Naive thymus-derived CD8-positive, alpha-beta T cell (primary cell): ENCODE data around the gene PAX2. TPM values are rescaled to one million over a fixed set of nuclear protein-coding genes. Genes with fewer than 3 reads are reported as not detected.

Experiments used
- ATAC-seq, 2 donors: fragments of 150-1000 bp; cut with Tn5 transposase in 1 of 2; sonication (Bioruptor Pico), chemical (Tn5 transposase) in 1 of 2; 1 replicate in 1 of 2; 2 replicates in 1 of 2; pipeline ENCODE4 v1.10.0; 2021; ENCODE audit warnings: mild to moderate bottlenecking in 2 of 2, moderate library complexity in 2 of 2
- POLR2A ChIA-PET: fragments of 350-600 bp; sonication (Branson Sonifier 250); formaldehyde crosslinking; loops from one replicate; lab custom pipeline; 2021; ENCODE audit warnings: antibody characterized with exemption; lab: Charles Lee
- DNase-seq, 10 donors: peaks; one replicate each; pipeline versions ENCODE4 v3.0.0 to v3.0.0-alpha.2; 2020 to 2022
- H3K27ac Mint-ChIP-seq, 10 donors: one replicate each; pipeline ENCODE4 v1.8.0; 2020 to 2022; ENCODE audit warnings: mild to moderate bottlenecking in 10 of 10, mixed read lengths in 10 of 10, moderate library complexity in 4 of 10, inconsistent platforms in 1 of 10
- H3K27me3 Mint-ChIP-seq, 5 donors: one replicate each; pipeline ENCODE4 v1.8.0; 2021 to 2022; ENCODE audit warnings: mixed read lengths in 5 of 5
- H3K36me3 Mint-ChIP-seq, 3 donors: one replicate each; pipeline ENCODE4 v1.8.0; 2020 to 2022; ENCODE audit warnings: mixed read lengths in 3 of 3, mild to moderate bottlenecking in 2 of 3, inconsistent platforms in 1 of 3
- H3K4me1 Mint-ChIP-seq, 4 donors: one replicate each; pipeline ENCODE4 v1.8.0; 2021 to 2022; ENCODE audit warnings: mixed read lengths in 4 of 4
- H3K4me3 Mint-ChIP-seq, 10 donors: one replicate each; pipeline ENCODE4 v1.8.0; 2020 to 2022; ENCODE audit warnings: mild to moderate bottlenecking in 10 of 10, mixed read lengths in 10 of 10, moderate library complexity in 6 of 10, inconsistent platforms in 1 of 10
- H3K9me3 Mint-ChIP-seq, 9 donors: one replicate each; pipeline ENCODE4 v1.8.0; 2020 to 2022; ENCODE audit warnings: mixed read lengths in 9 of 9, mild to moderate bottlenecking in 3 of 9, inconsistent platforms in 1 of 9, moderate library complexity in 1 of 9
- polyA plus RNA-seq, 3 donors: library from polyadenylated mRNA; unstranded; fragments of 300-500 nt; fragmentation: Illumina TruSeq; gene quantifications; one replicate each; pipeline ENCODE4 v1.2.3, GENCODE V29; 2021
- total RNA-seq, 8 experiments: library from RNA in 2 of 8; stranded (reverse) in 2 of 8; gene quantifications; one replicate each; pipeline ENCODE4 v1.2.3 and lab custom pipeline; 2021 to 2026

The PAX2 gene
- total and polyA plus RNA-seq, 5 experiments from 2014 or later: not detected

- POLR2A ChIA-PET: no interaction called here
- Mint-ChIP-seq H3K9me3 (no peaks in the 10 kb centered on the region), H3K4me3 (no peak overlapping the region), H3K27ac (no peak overlapping the region), H3K36me3 (no peaks in the 10 kb centered on the region), H3K27me3 (peaks cover 17 to 92% (median 68%) of the 10 kb centered on the region in 5 donors), H3K4me1 (peaks cover 0 to 2% (median 0%) of the 10 kb centered on the region in 4 donors)
- ATAC-seq (no peak), DNase-seq (no peak)
Observed at GRCh38 chr10:100810091-100810834, 64.9 kb downstream of the PAX2 start.

GRCh38 chr10:100810835-100811116 is 65.4 kb downstream of the PAX2 start:
- Mint-ChIP-seq H3K27me3 (peaks cover 17 to 87% (median 68%) of the 10 kb centered on the region in 5 donors), H3K36me3 (no peaks in the 10 kb centered on the region), H3K27ac (peak overlapping the region in 1 of 10 donors; percentile 3), H3K4me3 (no peak overlapping the region), H3K9me3 (no peaks in the 10 kb centered on the region), H3K4me1 (peaks cover 0 to 2% (median 0%) of the 10 kb centered on the region in 4 donors)
- DNase-seq: no peak
- no peak for ATAC-seq
- POLR2A ChIA-PET: no interaction called here

DNA sequence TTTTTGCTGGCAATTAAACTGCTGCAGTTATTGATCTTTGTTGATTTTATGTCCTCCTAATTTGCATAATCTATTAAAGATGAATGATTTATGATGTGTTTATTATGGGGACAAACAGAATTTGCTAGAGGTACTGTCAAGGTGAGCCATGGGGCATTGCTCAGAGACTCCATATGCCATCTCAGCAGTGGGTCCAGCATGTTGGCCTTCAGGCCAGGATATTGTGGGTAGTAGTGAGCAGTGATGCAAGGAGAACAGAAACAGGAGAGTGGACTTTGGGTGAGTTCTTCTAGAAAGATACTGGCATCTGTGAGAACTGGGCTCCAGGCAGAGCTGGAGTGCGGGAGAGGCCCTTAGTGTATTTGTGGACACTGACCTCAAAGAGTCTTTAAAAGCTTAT is 65.9 kb downstream of the PAX2 start:
- no peak overlapping the region for H3K4me3 Mint-ChIP-seq
- peaks cover 0 to 2% (median 0%) of the 10 kb centered on the region in 4 donors for H3K4me1 Mint-ChIP-seq
- no peaks in the 10 kb centered on the region for H3K36me3 Mint-ChIP-seq
- H3K27me3 Mint-ChIP-seq: peaks cover 17 to 84% (median 63%) of the 10 kb centered on the region in 5 donors
- no peak for ATAC-seq
- no peak for DNase-seq
- H3K27ac Mint-ChIP-seq: no peak overlapping the region
- H3K9me3 Mint-ChIP-seq: no peaks in the 10 kb centered on the region
- POLR2A ChIA-PET: no interaction called here

GRCh38 chr10:100811752-100812750 is 66.7 kb downstream of the PAX2 start:
- no peak for DNase-seq
- H3K27me3 Mint-ChIP-seq: peaks cover 16 to 83% (median 56%) of the 10 kb centered on the region in 5 donors
- peaks cover 0 to 2% (median 0%) of the 10 kb centered on the region in 4 donors for H3K4me1 Mint-ChIP-seq
- H3K4me3 Mint-ChIP-seq: no peak overlapping the region
- H3K27ac Mint-ChIP-seq: peak overlapping the region in 1 of 10 donors; percentile 61
- ATAC-seq: no peak
- H3K9me3 Mint-ChIP-seq: no peaks in the 10 kb centered on the region
- POLR2A ChIA-PET: no interaction called here
- no peaks in the 10 kb centered on the region for H3K36me3 Mint-ChIP-seq

- Mint-ChIP-seq H3K4me1 (no peaks in the 10 kb centered on the region), H3K27me3 (peaks cover 7 to 81% (median 51%) of the 10 kb centered on the region in 5 donors)
- POLR2A ChIA-PET: no interaction called here
Observed at GRCh38 chr10:100812978-100813377, 67.6 kb downstream of the PAX2 start.

DNA sequence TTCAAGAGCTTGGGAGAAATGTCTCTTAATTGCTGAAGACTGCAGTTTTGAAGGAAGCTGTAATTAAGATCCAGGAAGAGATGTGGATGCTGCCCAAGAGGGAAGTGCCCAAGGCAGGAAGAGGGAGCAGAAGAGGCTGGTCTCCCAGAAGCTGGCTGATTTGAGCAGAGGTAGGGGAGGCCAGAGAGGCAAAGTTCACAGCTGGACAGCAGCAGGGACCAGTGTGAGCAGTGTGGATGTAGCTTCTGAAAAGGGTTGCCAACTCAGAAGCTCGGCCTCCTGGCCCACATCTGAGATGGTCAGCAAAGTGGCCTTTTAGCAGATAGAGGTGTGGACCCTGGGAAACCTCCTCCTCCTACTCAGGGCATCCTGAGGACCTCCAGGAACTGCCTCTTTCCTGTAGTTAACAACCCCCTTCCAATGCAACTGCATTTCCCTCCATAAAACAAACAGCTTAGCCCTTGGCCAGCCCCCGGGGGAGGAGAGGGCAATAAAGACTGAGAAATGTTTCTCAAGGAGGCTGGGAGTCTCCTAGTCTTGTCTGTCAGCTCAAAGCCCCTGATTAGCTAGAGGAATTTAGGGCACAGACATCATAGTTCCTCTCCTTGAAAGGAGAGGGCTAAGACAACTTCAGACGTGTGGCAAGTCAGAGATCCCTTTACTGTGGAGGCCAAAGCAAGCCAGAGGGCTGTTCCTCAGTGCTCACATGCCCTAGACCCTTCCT is 69.5 kb downstream of the PAX2 start:
- H3K9me3 Mint-ChIP-seq: no peaks in the 10 kb centered on the region
- POLR2A ChIA-PET: interaction anchor here (0.8 kb wide), 1 partner anchor 11 kb away, joined by 3 read pairs; no protein-coding TSS in a partner anchor
- no peaks in the 10 kb centered on the region for H3K4me1 Mint-ChIP-seq
- no peak for ATAC-seq
- no peak overlapping the region for H3K4me3 Mint-ChIP-seq
- H3K36me3 Mint-ChIP-seq: no peaks in the 10 kb centered on the region
- no peak overlapping the region for H3K27ac Mint-ChIP-seq
- no peak for DNase-seq
- H3K27me3 Mint-ChIP-seq: peaks cover 10 to 69% (median 44%) of the 10 kb centered on the region in 5 donors

More at GRCh38 chr10:100812978-100813377, 67.6 kb downstream of the PAX2 start:
- Mint-ChIP-seq H3K36me3 (no peaks in the 10 kb centered on the region), H3K4me3 (no peak overlapping the region), H3K27ac (peak overlapping the region in 1 of 10 donors; percentile 61), H3K9me3 (no peaks in the 10 kb centered on the region)
- ATAC-seq (no peak), DNase-seq (no peak)

GRCh38 chr10:100816671-100817070 is 71.3 kb downstream of the PAX2 start:
- Mint-ChIP-seq H3K27ac (peak overlapping the region in 1 of 10 donors; percentile 53), H3K27me3 (peaks cover 7 to 60% (median 53%) of the 10 kb centered on the region in 5 donors), H3K36me3 (no peaks in the 10 kb centered on the region), H3K9me3 (no peaks in the 10 kb centered on the region), H3K4me3 (no peak overlapping the region), H3K4me1 (no peaks in the 10 kb centered on the region)
- POLR2A ChIA-PET: no interaction called here
- ATAC-seq (no peak), DNase-seq (no peak)

DNA sequence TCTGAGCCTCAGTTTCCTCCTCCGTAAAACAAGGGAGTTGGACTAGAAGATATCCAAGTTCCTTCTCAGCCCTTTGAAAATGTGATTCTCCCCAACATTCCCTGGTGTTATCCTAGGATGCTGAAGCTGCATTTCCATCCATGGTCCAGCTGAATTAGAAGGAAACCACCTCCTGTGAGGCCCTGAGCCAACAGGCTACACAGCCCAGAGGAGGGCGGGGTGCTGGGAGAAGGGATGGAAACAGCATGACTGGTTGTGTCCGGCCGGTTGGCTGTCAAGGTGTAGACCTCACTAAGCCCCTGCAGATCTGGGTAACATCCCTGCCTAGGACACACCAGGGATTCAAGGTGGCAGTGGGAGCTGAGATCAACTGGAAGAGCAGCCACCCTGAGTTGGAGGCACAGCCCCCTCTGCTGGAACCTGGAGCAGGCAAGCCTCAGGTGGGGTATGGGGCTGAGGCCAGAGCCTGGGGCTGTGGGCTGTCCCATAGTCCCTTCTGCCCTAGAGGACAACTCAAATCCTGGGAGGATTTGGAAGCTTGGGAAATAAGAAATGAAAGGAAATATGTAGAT is 72.0 kb downstream of the PAX2 start:
- ATAC-seq (no peak), DNase-seq (no peak)
- Mint-ChIP-seq H3K9me3 (no peaks in the 10 kb centered on the region), H3K4me3 (no peak overlapping the region), H3K36me3 (no peaks in the 10 kb centered on the region), H3K27me3 (peaks cover 7 to 58% (median 54%) of the 10 kb centered on the region in 5 donors), H3K27ac (peak overlapping the region in 1 of 10 donors; percentile 63), H3K4me1 (no peaks in the 10 kb centered on the region)
- POLR2A ChIA-PET: no interaction called here

GRCh38 chr10:100819424-100819823 is 74.0 kb downstream of the PAX2 start:
- Mint-ChIP-seq H3K9me3 (no peaks in the 10 kb centered on the region), H3K27ac (no peak overlapping the region), H3K36me3 (no peaks in the 10 kb centered on the region), H3K4me3 (no peak overlapping the region), H3K4me1 (no peaks in the 10 kb centered on the region), H3K27me3 (peaks cover 20 to 62% (median 61%) of the 10 kb centered on the region in 5 donors)
- POLR2A ChIA-PET: no interaction called here
- DNase-seq (no peak), ATAC-seq (no peak)

- H3K9me3 Mint-ChIP-seq: no peaks in the 10 kb centered on the region
- no peak overlapping the region for H3K4me3 Mint-ChIP-seq
- no peak for DNase-seq
- POLR2A ChIA-PET: no interaction called here
- peaks cover 33 to 68% (median 65%) of the 10 kb centered on the region in 5 donors for H3K27me3 Mint-ChIP-seq
- no peaks in the 10 kb centered on the region for H3K36me3 Mint-ChIP-seq
- H3K4me1 Mint-ChIP-seq: peaks cover 8 to 15% (median 9%) of the 10 kb centered on the region in 4 donors
- no peak overlapping the region for H3K27ac Mint-ChIP-seq
- no peak for ATAC-seq
Observed at GRCh38 chr10:100823194-100823593, 77.8 kb downstream of the PAX2 start.

GRCh38 chr10:100824886-100825285 is 79.5 kb downstream of the PAX2 start:
- H3K9me3 Mint-ChIP-seq: peaks cover 0 to 4% (median 0%) of the 10 kb centered on the region in 9 donors

More at GRCh38 chr10:100824886-100825285, 79.5 kb downstream of the PAX2 start:
- Mint-ChIP-seq H3K4me1 (peaks cover 18 to 26% (median 24%) of the 10 kb centered on the region in 4 donors), H3K36me3 (peaks cover 0 to 5% (median 0%) of the 10 kb centered on the region in 3 donors), H3K4me3 (peak overlapping the region in 3 of 10 donors; percentile 42 to 79 (median 51)), H3K27me3 (peaks cover 37 to 77% (median 59%) of the 10 kb centered on the region in 5 donors), H3K27ac (no peak overlapping the region)
- POLR2A ChIA-PET: interaction anchor here (1.1 kb wide), 1 partner anchor 10 kb away, joined by 3 read pairs; no protein-coding TSS in a partner anchor
- no peak for ATAC-seq
- DNase-seq: no peak
